GM19035 (cell line): ENCODE results near the gene FRA10AC1.

Experiments
- ATAC-seq: cut with Tn5 transposase; IDR thresholded peaks from one replicate; pipeline ENCODE4 v1.9.1; 2021; ENCODE audit not compliant: unreplicated experiment

The FRA10AC1 gene, protein sequence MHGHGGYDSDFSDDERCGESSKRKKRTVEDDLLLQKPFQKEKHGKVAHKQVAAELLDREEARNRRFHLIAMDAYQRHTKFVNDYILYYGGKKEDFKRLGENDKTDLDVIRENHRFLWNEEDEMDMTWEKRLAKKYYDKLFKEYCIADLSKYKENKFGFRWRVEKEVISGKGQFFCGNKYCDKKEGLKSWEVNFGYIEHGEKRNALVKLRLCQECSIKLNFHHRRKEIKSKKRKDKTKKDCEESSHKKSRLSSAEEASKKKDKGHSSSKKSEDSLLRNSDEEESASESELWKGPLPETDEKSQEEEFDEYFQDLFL

DNA sequence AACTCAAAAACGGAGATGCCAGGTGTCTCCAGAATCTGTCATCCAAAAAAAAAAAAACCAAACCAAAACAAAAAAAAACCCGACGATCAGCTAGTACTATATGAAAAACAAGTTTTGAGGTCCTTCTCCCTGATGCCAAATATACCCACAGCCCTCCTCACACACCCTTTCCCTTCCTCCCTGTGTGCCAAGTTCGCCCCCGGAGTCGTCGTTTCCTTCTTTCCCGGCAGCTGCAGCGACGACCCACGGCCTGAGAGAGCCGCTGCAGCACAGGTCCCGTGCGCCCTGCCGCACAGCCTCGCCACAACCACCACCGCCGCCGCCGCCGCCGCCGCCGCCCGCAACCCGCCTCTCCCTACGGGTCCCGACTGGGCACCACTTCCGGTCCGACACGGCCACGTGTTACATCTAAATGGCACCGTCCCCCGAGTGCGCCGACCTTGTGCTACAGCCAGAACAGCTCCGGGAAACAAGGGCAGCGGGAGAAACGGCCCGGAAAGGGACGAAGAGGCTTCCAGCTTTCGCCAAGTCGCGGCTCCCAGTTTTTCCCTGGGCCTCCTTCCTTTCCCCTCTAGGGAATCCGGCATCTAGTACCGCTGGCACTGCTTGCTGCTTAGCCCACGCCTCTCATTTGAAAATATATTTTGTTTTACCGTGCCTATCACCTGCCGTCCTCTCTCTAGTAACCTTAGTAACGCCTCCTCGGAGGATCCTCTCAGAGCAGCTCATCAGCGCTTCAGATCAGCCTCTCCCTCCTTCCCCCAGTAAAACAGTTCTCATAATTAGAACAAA, at the start of gene FRA10AC1:
FRA10AC1 (minus strand) TSS at position 383 of the 792 bp plus-strand sequence. CDS start 2,486 bp downstream, outside the sequence.
- peak; percentile 88 for ATAC-seq

DNA sequence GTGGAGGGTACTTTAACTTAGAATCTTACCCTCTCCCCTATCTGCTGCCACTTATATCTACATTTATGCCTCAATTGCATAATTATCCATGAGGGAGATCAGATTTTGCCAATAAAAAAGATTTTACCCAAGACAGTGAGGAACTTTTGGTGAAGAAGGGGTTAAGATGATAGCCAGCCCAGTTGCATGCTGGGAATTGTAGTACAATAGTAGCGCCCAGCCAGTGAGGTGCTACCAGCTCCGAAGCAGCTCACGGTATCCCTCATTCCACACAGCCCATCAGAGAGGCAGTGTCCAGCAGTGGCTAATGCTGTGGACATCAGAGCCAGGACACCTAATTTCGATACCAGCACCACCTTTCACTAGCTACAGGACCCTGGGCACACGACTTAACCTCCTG, 49.4 kb upstream of the FRA10AC1 start:
- ATAC-seq = no peak

DNA sequence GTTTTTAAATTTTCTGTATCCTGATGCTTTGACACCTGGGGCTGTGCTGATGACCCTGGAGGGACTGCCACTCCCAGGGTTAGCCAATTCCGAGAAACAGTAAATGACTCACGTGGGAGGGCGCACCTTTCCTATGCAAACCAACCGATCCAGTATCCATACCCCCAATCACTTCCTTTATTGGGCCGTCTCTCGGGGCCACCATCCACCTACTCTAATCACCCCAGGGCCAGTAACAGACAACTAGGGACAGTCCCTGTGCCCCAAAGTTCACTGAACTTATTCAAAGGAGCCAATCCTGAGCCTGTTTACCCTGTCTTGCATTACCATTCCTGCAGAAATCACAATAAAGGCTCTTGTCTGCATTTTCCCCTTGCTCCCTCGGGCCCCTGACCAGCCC, 48.7 kb upstream of the FRA10AC1 start:
- no peak for ATAC-seq

DNA sequence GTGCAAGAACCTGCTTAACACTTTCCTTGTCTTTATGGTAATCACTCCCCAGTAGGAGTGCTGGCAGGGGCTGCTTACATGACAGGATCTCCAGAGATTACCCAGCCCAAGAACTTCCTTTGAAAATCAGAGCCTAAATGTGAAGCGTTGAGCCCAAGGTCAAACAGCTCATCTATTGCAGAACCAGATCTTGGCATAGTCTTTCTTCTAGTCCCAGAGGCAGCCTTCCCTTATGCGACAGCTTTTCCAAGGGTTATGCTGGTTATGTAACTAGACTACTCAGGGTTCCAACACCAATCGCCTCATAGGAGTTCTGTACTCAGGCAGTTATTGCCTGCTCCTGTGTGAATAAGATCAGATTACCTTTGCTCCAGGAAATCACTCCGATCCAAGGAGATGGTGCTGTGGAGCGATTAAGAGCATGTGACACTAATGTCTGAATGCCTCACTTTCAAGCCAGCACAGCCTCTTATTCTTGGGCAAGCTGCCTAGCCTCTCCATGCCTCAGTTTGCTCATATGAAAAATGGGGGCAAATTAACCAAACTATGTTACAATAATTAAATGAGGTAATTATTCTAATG, 46.9 kb upstream of the FRA10AC1 start:
- no peak for ATAC-seq

DNA sequence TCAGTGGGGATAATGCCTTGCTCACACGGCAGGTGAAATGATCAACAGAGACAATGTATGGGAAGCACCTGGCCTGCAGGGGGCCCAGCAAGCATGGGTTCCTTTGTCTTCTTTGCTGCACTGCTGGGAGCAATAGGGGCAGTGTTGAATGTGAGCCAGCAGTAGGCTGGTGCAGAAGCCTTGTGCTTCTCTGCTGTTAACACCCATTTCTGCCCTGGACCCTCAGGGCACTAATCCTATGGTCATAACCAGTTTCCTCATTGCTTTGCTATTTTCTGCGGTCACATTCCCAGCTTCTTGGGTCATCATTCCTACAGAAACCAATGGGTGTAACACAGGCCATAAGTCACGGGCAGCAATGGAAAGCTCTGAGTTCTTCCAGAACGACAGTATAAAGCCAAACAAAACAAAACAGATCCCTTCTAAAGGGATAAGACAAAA, 44.5 kb upstream of the FRA10AC1 start:
- no peak for ATAC-seq

DNA sequence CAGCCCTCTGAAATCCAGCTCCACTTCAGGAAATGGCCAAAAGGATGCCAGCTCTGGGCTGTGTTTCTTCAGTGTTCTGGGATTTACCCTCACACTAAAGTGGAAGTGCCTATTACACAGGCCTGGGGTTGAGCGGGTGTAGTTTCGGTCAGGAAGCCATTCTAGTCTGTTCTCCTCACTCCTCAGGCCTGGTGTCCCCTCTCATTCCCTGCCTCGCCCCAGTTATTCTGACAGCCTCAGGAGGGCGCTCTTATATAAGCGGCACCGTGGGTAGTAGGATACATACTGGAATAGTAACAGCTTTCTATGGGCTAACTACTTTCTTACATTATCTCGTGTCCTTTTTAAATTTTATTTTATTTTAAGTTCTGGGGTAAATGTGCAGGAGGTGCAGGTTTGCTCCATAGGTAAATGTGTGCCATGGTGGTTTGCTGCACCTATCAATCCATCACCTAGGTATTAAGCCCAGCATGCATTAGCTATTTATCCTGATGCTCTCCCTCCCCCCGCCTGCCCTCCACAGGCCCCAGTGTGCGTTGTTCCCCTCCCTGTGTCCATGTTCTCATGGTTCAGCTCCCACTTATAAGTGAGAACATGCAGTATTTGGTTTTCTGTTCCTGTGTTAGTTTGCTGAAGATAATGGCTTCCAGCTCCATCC, 43.1 kb upstream of the FRA10AC1 start:
- ATAC-seq = no peak

DNA sequence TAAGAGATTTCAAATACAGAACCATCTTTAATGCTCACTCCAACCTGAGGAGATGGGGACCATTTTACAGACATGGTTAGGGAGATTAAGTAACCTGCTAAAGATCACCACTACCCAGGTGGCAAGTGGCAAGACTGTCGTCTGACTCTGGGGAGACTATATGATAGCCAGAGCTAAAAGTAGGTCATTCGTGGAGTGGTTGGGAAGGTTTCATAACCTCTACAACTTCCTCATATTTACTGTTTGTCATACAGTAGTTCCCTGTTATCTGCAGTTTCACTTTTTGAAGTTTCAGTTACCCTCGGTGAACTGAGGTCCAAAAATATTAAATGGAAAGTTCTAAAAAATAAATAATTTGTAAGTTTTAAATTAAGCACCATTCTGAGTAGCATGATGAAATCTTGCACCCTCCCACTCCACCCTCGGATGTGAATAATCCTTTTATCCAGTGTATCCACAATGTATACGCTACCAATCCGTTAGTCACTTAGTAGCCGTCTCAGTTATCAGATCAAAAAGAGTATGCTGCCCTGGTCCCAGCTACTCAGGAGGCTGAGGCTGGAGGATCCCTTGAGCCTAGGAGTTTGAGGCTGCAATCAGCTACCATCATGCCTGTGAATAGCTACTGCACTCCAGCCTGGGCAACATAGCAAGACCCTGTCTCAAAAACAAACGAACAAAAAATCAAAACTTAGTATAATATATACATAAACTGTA, 40.4 kb upstream of the FRA10AC1 start:
- ATAC-seq = peak; percentile 84

DNA sequence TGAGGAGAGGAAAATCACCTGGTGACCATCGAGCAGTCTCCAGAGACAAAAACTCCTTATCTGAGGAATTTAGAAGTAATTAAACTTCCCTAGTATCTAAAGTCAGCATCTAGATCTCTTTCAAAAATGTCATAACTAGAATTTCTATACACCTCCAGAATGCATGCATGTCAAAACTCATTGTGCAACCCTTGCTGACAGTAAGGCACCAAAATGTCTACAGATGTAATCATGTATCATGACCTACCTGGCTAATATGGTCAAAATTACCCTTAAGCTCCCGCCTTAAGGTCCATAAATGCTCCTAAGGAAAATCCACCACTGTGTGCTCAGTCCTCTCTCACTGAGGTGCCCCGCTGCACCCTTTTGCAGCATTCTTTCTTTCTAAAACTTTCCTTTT, 39.0 kb upstream of the FRA10AC1 start:
- ATAC-seq = no peak

DNA sequence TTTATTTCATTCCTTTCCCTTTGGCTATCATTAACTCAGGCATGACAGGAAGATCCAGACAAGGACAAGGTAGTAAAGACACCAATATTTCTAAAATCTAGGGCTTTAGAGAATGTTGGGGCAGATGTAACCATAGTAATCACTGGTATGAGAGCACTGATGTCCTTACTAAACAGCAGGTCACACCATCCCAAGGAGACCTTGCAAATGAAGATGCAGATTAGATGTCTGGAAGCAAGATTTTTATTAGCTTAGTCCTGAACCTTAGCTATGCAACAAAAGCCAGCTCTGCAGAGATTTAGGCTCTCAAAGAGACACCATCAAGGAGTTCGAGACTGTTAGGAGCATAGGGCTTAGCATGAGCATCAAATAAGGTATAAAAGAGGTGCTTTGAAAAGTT, 23.6 kb upstream of the FRA10AC1 start:
- ATAC-seq = no peak

DNA sequence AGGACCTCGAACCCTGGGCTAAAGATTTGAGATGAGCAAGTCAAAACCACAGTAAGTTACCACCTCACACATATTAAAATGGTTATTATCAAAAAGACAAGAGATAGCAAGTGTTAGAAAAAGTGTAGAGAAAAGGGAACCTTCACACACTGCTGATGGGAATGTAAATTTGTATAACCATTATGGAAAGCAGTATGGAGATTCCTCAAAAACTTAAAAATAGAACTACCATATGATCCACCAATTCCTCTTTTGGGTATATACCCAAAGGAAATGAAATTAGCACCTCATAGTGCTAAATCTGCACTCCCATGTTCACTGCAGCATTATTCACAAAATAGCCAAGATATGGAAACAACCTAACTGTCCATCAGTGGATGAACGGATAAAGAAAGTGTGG, 20.8 kb upstream of the FRA10AC1 start:
- ATAC-seq = no peak

DNA sequence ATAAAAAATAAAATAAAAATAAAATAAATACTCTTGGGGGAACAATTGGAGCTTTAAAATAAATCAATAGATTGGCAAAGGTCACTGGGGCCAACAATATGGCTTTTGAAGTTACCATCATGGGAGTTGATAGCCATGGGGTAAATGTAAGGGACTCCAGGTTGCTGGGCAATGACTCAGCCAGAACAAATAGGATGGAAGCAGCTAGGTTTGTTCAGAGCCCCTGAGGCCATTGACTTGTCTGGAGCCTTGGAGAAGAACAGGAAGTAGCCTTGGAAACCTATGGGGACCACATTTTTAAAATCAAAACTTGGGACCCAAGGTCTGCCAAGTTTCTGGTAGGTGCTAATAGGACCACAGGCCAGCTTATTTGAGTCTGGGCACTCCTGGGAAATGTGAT, 20.2 kb upstream of the FRA10AC1 start:
- no peak for ATAC-seq

DNA sequence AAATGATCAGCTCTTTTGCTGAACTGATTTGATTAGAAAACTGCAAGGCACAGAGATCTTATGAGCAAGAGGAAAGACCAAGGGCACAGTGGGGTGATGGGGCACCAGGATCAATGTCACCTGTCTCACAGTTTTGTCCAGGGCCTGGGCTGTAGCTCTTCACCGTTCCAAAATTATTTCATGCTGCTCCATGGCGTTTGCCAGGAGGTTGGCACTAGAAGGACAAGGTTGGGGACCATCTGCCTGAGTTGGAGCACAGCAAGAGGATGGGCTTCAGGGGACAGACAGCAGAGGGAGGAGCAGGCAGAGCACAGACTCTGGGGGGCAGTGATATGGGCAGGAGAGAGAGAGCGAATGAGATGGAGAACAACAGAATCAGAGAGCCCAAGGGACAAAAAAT, 17.5 kb upstream of the FRA10AC1 start:
- no peak for ATAC-seq

DNA sequence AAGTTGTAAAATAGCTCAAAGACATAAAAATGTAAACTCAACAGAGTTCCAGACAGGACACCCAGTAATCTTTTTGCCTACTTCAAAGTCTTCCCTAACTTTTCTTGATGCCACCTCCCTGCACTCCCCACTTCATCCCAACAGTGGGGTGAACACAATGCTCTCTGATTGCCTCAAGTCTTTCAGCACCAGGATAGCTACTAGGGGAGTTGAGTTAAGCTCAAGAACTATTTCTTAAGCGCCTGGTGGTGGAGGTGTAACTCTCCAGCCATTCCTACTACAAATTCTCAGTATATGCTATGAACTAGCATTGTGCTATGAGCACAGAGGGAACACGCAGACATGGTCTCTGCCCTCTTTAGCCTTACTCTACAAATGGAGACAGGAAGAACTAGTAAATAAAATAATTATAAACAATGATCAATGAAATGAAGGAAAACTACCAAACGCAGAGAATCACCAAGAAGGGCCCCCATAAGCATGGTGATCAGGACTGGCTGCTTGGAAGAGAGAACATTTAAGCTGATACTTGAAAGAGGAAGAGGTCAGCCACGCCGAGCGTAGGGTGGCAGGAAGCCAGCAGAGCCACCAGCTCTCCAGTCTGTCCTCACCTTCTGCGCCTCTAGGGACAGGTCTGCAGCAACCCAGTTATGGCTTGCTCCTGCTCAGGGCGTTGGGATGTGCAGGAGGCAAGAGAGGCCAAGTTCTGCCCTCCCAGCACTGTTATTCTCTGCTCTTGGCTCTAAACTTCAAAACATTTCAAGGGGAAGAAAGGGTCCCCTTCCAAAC, 16.7 kb upstream of the FRA10AC1 start:
- ATAC-seq = peak; percentile 51

DNA sequence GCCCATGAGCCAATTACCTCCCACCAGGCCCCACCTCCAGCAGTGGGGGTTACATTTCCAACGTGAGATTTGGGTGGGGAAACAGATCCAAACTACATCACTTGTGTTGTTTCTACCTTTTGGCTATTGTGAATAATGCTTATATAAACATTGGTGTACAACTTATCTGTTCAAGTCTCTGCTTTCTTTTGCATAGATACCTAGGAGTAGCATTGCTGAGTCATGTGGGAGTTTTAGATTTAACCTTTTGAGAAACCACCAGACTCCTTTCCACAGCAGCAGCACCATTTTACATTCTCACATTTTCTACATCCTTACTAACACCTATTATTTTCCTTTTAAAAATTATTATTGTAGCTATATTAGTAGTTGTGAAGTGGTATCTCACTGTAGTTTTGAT, 14.4 kb upstream of the FRA10AC1 start:
- ATAC-seq = no peak

DNA sequence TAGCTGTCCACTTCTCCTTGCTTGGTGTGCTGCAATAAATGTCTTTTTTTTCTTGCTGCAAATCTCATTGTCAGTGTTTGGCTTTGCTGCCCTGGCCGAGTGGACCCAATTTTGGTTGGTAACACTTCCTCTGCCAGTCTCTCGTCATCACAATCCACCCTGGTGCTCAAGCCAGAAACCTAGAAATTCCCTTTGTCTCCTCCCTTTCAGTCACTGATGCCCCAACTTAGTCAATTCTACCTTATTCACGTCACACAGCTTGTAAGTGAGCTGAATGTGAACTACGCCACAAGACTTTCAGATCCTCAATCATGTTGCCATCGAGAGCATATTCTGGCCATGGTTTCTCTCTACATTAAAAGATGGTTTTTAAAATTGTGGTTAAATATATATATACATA, 13.0 kb upstream of the FRA10AC1 start:
- peak; percentile 87 for ATAC-seq

DNA sequence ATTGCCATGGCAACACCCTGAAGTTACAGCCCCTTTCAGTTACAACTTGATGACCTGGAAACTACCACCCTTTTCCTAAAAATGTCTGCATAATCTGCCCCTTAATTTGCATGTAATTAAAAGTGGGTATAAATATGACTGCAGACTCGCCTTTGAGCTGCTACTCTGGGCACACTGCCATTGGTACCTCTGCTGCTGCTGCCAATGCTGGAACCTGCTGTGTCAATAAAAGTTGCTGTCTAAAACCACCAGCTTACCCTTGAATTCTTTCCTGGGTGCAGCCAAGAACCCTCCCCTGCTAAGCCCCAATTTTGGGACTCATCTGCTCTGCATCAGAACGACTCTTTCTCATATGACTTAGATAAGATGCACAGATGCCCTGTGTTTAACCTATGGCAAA, 10.2 kb upstream of the FRA10AC1 start:
- no peak for ATAC-seq

DNA sequence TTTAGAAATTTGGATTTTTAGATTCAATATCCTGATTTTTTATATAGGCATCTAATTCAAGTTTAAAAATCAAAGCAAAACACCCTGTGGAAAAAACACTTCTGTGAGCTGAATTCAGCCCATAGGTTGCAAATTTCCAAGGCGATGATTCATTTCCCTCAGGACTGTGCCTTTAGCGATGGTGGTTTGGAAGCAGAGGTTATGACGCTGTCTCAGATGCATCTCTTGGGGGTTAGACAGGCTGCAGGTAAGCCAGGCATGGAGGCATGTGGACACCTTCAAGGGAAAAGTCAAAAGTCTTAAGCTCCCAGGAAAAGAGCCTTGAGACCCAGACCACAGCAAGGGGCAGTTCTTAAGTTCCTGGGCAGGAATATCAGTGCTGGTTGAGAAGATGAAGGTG, 9.5 kb upstream of the FRA10AC1 start:
- ATAC-seq = no peak

DNA sequence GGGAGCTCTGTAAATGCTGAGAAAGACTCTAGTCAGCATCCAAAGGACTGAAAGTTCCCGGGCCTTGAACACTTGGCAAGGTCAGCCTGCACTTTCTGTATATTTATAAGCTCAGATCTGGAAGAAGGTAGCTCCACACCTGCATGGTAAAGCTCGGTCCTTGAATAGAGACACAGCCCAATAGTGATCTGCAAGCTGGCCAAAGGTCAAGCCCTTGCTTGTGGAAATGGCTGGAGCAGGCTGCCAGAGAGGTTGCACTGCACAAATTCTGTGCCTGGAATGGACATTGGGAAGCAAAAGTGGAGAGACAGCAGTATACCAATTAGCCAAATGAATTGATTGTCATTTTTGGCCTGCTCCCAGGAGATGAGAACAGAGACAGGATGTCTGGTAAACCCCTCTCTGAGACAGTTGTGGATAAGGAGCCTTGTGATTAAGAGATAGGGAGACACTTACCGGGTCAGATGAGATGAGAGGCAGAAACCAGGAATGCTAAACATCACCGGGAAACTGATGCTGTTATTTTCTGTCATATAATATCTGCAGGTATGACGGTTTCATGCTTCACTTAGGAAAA, 8.0 kb upstream of the FRA10AC1 start:
- ATAC-seq = no peak

DNA sequence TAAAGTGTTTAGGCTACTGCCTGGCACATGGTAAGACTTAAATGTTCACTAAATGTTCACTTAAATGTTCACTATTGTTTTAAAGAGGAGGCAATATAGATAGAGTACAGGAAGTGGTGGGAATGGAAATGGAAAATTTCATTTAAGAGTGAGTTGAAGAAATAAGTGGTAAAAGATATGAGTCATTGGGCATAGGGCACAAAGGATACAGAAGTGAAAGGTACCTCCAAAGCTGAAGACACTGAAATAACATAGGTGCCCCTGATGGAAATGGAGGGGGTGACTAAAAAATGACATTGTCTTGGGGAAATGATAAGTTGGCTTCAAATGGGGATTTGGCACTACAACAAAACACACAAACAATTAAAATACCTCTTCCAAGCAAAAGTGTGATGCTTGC, 5.2 kb upstream of the FRA10AC1 start:
- no peak for ATAC-seq

DNA sequence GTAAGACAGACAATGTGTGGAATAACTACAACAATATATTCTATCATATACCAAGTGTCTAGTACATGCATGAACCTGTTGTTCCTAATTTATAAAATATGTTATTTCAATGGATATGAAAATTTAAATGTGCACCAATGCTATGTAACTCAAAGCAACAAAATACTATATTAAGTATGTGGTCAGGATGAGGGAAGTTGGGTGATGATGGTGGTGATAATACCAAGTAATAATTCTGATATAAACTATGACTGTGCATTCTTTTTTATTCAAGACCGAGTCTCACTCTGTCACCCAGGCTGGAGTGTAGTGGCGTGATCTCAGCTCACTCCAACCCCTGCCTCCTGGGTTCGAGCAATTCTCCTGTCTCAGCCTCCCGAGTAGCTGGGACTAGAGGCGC, 2.1 kb upstream of the FRA10AC1 start:
- ATAC-seq = no peak
